ENCODE measurements around the gene CREBBP.
A peak's percentile ranks its signal among the peaks of the same experiment; 100 is the strongest.

CREBBP gene

DNA sequence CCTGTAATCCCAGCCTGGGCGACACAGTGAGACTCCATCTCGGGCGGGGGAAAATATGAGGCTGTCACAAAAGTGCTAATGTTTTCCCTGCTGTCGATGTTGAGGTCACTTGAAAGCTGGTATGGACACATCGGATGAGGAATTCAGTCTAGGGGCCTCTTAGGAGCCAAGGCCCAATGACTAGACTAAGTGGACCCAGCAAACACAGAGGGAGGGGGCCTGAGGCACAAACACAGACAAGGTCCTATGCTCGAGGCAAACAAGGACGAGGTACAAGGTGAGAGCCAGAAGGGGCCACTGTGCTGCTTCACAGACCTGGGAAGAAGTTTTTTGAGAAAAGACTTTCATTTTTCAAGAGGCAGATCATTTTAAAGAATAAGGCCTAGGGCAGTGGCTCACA, 178.4 kb downstream of the CREBBP start:
- no peak for DNase-seq

DNA sequence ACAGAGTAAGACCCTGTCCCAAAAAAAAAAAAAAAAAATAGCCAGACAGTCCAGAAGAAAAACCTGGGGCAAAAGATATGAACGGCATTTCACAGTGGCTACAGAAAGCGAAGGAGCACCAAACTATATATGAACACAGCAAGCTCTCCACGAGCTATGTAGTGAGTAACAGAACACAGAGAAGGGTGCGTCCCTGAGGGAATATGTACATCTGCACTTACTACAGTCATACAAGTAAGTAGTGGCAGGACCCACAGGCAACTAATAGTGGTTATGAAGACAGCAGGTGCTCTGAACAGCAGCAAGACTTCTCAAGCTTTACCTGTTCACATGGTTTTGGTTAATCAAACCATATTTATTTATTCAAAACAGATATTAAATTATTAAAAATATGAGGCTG, 179.0 kb downstream of the CREBBP start:
- DNase-seq = no peak

- no peak for DNase-seq
These were observed 181.6 kb downstream of the CREBBP start for GRCh38 chr16:3698941-3699340.

- no peak for DNase-seq
These were observed 183.9 kb downstream of the CREBBP start for GRCh38 chr16:3696425-3697218.

DNA sequence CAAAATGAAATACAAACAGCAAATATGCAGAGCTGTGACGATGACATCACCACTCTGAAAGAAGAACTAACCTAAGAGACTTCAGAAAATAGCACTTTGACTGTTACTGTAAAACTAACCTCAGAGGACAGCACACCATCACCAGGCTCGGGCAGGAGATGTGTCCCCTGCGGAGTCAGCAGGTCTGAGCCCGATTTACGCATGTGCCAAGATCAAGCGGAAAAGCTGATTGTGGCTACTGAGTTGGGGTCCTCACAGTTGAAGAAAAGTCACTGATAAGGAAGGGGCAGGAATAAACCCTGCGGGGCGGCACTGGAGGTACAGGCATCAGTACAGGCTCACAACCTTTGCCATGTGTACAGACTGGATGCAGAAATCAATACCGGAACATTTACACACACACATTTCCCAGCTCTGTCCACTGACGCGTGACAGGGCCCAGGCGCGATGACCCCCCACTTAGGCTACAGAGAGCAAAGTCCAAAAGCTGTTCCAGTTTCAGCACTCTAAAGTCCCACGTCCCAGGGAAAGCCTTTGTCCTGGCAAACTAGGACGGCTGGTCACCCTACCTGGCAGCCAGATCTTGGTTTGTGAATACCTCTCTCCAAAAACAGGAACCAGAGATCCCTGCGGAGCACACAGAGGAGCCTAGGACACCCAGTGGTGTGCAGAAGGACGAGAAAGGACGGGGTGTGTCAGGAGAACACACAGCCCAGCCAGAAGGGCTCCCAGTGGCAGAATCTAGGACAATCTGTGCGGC, 184.7 kb downstream of the CREBBP start:
- DNase-seq = peak in 1 of 2 donors; percentile 17

DNA sequence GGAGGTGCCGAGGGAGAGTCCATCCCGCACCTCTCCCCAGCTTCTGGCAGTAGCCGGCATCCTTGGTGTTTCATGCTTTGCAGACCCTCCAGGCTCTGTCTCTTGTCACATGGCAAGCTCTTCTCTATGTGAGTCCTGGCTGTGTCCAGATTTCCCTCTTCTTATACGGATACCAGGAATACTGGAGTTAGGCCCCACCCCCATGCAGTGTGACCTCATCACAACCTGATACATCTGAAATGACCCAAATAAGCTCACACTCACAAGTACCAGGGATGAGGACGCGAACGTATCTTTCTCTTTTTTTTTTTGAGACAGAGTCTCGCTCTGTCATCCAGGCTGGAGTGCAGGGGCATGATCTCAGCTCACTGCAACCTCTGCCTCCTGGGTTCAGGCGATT, 186.5 kb downstream of the CREBBP start:
- DNase-seq = no peak

GRCh38 chr16:3691761-3692160, 188.8 kb downstream of the CREBBP start:
- no peak for DNase-seq

DNA sequence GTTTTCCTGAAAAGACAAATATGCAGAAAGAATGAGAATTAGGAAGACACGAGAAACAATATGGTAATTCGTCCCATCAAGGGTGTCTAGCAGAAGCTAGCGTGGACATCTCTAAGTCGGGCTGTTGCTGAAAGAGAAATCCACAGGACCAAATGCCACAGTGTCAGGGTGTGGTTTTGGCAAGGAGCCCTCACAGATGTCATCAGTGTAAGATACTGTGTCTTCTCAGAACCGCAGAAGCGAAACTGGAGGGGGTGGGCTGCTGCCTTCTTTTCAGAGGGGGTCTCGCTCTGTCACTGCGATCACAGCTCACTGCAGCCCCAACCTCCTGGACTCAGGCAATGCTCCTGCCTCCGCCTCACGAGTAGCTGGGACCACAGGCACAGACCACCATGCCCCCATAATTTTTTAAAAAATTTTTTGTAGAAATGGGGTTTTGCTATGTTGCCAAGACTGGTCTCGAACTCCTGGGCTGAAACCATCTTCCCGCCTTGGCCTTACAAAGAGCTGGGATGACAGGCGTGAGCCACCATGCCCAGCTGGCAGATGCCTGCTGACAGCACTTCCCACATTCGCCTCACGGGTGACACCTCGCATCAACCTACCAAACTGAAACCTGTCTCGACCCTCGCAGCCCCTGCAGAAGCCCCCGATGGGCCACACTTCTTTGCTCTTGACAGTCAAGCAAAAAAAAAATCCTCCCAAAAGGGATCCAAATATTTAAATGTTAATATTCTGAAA, 189.4 kb downstream of the CREBBP start:
- DNase-seq = no peak

GRCh38 chr16:3690470-3690928, 190.0 kb downstream of the CREBBP start:
- DNase-seq = peak; percentile 68 to 87

DNA sequence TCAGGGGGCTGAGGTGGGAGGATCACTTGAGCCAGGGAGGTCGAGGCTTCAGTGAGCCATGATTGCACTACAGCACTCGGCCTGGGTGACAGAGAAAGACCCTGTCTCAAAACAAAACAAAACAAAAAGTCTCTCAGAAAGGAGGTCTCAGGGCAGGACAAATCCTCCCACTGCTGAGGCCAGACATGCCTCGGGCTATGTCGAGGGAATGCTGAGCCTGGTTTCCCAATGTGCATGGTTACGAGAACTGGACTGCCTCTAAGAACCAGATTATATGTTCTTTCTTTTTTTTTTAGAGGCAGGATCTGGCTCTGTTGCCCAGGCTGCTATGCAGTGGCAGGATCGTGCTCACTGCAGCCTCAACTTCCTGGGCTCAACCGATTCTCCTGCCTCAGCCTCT, 190.8 kb downstream of the CREBBP start:
- DNase-seq = no peak

DNA sequence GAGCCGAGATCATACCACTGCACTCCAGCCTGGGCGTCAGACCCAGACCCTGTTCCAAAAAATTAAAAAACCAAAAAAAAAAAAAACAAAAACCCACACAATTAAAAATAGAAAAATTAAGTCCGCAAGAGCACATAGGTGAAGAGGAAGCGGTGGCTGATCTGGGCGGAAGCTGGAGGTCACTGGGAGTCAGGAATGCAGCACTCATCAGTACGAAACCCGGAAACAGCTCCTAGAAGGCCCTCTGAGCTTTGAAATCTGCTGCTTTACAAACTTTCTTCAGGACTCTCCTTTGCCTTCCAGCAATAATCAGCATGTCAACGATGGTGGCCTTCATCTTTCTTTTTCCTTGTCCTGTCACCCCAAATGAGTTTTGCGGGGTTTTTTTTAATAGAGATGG, 192.7 kb downstream of the CREBBP start:
- no peak for DNase-seq

- peak in 1 of 2 donors; percentile 56 for DNase-seq
These were observed 193.5 kb downstream of the CREBBP start for GRCh38 chr16:3687021-3687420.

DNA sequence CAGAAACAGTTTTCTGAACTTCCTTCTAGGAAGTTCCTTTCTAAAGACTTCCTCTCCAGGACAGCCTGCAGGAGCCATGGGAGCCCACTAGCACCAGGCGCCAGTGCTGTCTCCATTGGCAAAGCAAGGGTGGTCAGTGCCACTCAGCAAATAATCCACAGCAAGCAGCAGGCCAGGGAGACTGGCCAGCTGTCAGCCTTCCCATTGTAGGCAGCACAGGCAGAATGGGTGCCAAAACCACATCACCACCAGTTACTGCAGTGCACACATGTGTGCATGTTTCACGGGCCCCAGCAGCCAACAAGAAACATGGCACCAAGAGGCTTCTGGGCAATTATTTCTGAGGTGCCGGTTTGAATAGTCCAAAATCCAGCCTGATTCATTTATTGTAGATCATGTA, 199.3 kb downstream of the CREBBP start:
- DNase-seq = no peak

DNA sequence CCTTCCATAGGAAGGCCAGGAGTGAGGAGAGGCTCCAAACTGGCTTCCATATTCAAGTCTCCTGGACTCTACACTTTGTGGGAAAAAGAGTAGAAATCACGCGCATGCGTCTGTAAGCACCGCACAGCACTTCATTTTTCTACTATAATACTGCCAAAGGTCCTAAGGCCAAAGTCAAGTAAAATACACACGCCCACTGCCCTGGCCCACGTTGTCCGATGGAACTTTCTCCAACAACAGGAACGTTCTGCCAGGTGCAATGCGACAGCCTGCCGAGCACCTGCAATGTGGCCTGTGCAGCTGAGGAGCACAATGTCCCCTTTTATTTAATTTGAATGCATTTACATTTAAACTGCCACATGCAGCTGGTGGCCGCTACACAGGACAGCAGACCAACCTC, 202.5 kb downstream of the CREBBP start:
- no peak for DNase-seq

GRCh38 chr16:3675601-3676130, 204.8 kb downstream of the CREBBP start:
- no peak for DNase-seq
